Activated naive CD8-positive, alpha-beta T cell (primary cell): ENCODE data around the gene ZNF280A.
"Not testable (repeated sequence)": the region's sequence is repeated elsewhere in the genome, so short reads cannot be mapped to it uniquely, and the experiment has no call there.

ENCODE experiments used
- H3K27ac Mint-ChIP-seq: one replicate; pipeline ENCODE4 v1.8.0; 2021; ENCODE audit warnings: mixed read lengths
- H3K27me3 Mint-ChIP-seq: one replicate; pipeline ENCODE4 v1.8.0; 2021; ENCODE audit warnings: mixed read lengths
- H3K36me3 Mint-ChIP-seq: one replicate; pipeline ENCODE4 v1.8.0; 2021; ENCODE audit warnings: mixed read lengths
- H3K4me1 Mint-ChIP-seq: one replicate; pipeline ENCODE4 v1.8.0; 2021; ENCODE audit warnings: low read depth, mixed read lengths
- H3K4me3 Mint-ChIP-seq: one replicate; pipeline ENCODE4 v1.8.0; 2021; ENCODE audit warnings: mild to moderate bottlenecking, mixed read lengths
- H3K9me3 Mint-ChIP-seq: one replicate; pipeline ENCODE4 v1.8.0; 2021; ENCODE audit warnings: low read depth, mixed read lengths

ZNF280A gene

DNA sequence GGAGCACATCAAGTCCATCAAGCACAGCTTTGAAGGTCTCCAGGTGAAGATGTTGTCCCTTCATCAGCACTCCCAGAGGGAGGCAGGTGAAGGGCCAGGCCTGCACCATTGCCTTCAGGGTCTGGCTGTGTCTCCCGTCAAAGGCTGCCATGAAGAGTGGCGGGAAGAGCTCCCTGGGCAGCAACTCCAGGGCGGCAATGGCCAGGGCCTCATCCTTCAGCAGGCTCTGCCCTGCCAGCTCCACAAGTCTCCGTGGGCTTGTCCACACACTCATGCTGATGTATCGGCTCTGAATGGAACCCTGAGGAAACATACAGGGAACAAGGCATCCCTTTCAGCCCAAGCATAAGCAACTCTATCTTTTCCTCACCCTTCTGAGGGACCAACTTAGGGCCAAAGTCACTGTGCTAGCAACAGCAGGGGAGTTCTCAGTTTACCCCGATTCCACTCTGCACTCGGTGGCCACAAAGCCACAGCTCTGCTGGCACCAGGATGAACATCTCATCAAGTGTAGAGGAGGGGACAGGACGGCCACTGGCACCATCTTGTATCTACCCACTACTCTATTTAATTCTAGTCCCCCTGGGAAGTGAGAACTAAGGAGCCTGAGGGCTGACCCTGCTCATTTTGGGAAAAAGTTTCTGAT is 30.8 kb upstream of the ZNF280A start:
- no peaks in the 10 kb centered on the region for H3K4me1 Mint-ChIP-seq
- no peak overlapping the region for H3K27ac Mint-ChIP-seq
- no peaks in the 10 kb centered on the region for H3K36me3 Mint-ChIP-seq
- no peaks in the 10 kb centered on the region for H3K9me3 Mint-ChIP-seq
- H3K27me3 Mint-ChIP-seq: no peaks in the 10 kb centered on the region
- no peak overlapping the region for H3K4me3 Mint-ChIP-seq

DNA sequence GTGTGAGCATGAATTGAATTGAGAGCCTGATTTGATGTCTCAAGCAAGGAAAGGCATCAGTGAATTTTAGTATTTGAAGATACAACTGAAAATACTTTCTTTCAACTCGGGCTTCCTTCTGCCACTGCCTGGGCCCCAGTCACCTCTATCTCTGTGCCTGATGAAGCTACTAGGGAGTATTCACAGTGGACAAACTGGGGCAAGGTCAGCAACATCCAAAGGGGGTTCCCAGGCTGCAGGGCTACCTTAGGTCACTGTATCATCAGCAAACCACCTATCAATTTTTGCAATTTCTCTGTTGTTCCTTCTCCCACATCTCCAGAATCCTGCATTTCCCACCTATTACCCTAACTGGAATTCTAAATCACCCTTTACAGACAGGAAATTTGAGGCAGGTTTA is 28.8 kb upstream of the ZNF280A start:
- H3K4me1 Mint-ChIP-seq: no peaks in the 10 kb centered on the region
- no peaks in the 10 kb centered on the region for H3K27me3 Mint-ChIP-seq
- H3K27ac Mint-ChIP-seq: no peak overlapping the region
- no peaks in the 10 kb centered on the region for H3K9me3 Mint-ChIP-seq
- H3K4me3 Mint-ChIP-seq: no peak overlapping the region
- no peaks in the 10 kb centered on the region for H3K36me3 Mint-ChIP-seq

DNA sequence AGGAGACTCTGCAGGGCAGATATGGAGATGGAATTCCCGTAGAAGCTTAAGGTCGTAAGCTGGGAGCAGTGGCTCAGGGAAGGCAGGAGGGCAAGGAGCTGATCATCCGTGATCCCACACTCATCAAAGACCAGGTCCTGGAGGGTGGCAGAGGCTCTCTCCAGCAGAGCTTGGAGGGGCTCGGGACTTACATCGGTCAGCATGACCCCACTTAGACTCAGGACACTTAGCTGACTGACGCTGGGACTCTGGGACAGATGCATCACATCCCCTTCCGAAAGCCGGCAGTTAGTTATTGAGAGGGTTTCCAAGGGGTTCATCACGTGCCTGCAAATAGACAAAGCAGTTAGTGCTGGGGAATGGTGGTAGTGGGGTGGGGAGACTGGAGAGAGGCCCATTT is 28.2 kb upstream of the ZNF280A start:
- Mint-ChIP-seq H3K27me3 (no peaks in the 10 kb centered on the region), H3K4me1 (no peaks in the 10 kb centered on the region), H3K27ac (no peak overlapping the region), H3K36me3 (no peaks in the 10 kb centered on the region), H3K9me3 (no peaks in the 10 kb centered on the region), H3K4me3 (no peak overlapping the region)

DNA sequence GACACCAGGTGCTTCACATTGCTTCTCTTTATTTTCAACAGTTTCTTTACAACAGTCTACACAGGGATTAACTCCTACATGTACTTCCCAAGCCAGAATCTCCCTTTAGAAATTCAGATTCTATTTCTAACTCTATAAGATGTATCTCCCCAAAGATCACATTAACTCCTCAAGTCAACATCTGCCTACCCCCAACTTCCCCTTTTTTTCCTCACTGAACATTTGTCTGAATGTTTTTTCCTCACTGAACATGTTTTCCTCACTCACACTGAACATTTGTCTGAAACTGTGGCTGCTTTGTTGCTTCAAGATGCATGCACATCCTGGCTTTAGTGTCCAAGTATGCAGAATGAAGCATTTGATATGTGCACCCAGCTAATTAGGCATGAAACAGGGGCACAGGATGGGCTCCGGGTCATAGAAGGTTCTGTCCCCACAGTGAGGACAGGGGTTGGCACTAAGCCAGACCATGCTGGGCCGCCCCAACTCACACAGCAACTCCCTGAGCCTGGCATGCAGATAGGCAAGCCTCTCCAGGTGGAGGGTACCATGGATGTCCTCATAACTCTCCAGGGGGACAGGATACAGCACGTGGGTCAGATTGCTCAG is 27.7 kb upstream of the ZNF280A start:
- H3K4me1 Mint-ChIP-seq: no peaks in the 10 kb centered on the region
- no peak overlapping the region for H3K27ac Mint-ChIP-seq
- H3K4me3 Mint-ChIP-seq: no peak overlapping the region
- no peaks in the 10 kb centered on the region for H3K27me3 Mint-ChIP-seq
- no peaks in the 10 kb centered on the region for H3K36me3 Mint-ChIP-seq
- H3K9me3 Mint-ChIP-seq: no peaks in the 10 kb centered on the region

DNA sequence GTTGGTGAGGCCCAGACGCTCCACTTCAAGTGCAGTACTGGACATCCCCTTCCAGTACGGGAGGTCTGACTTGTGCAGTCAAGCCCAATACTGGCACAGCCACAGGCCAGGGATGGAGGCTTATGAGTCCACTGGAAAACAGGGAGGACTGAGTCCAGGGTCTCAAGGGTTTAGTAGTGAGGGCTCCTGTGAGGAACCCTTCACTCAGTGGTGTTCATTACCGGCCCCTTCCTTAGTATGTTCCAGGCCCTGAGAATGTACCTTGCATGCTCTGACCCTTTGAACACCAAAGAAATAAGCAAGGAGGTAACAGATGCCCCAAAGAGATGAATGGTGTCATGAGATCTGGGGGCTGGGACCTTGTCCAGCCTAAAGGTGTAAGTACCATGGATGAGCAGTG is 27.2 kb upstream of the ZNF280A start:
- no peak overlapping the region for H3K4me3 Mint-ChIP-seq
- H3K9me3 Mint-ChIP-seq: no peaks in the 10 kb centered on the region
- no peaks in the 10 kb centered on the region for H3K36me3 Mint-ChIP-seq
- no peaks in the 10 kb centered on the region for H3K4me1 Mint-ChIP-seq
- peaks cover under 1% of the 10 kb centered on the region for H3K27me3 Mint-ChIP-seq
- no peak overlapping the region for H3K27ac Mint-ChIP-seq

DNA sequence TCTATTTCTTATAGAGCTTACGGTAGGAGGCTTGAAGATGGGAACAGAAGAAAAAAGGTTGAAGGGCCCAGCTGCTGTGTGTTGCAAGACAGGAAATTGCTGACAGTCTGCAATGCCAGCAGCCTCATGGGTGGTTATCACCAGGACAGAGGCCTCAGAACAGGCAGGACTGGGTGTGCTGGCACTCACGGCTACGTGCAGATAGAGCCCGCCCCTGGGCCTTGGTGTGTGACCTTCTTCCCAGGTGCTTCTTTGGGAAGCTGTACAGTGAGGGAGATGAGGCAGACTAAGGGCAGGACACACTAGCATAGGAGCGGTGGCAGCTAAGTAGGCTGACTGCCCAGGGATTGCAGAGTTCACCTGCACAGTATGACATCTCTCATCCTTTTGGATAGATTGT is 26.4 kb upstream of the ZNF280A start:
- H3K4me1 Mint-ChIP-seq: no peaks in the 10 kb centered on the region
- no peak overlapping the region for H3K4me3 Mint-ChIP-seq
- H3K9me3 Mint-ChIP-seq: no peaks in the 10 kb centered on the region
- H3K27ac Mint-ChIP-seq: no peak overlapping the region
- no peaks in the 10 kb centered on the region for H3K36me3 Mint-ChIP-seq
- peaks cover 2% of the 10 kb centered on the region for H3K27me3 Mint-ChIP-seq

DNA sequence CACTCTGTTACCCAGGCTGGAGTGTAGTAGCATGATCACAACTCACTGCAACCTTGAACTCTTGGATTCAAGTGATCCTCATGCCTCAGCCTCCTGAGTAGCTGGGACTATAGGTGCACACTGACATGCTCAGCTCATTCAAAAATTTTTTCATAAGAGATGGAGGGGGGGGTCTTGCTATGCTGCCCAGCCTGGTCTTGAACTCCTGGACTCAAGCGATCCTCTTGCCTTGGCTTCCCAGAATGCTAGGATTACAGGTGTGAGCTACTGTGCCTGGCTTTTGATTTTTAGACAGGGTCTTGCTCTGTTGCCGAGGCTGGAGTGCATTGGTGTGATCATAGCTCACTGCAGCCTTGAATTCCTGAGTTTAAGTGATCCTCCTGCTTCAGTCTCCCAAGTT is 25.0 kb upstream of the ZNF280A start:
- H3K4me3 Mint-ChIP-seq: no peak overlapping the region
- no peaks in the 10 kb centered on the region for H3K4me1 Mint-ChIP-seq
- no peaks in the 10 kb centered on the region for H3K36me3 Mint-ChIP-seq
- peaks cover 2% of the 10 kb centered on the region for H3K27me3 Mint-ChIP-seq
- no peaks in the 10 kb centered on the region for H3K9me3 Mint-ChIP-seq
- H3K27ac Mint-ChIP-seq: no peak overlapping the region

DNA sequence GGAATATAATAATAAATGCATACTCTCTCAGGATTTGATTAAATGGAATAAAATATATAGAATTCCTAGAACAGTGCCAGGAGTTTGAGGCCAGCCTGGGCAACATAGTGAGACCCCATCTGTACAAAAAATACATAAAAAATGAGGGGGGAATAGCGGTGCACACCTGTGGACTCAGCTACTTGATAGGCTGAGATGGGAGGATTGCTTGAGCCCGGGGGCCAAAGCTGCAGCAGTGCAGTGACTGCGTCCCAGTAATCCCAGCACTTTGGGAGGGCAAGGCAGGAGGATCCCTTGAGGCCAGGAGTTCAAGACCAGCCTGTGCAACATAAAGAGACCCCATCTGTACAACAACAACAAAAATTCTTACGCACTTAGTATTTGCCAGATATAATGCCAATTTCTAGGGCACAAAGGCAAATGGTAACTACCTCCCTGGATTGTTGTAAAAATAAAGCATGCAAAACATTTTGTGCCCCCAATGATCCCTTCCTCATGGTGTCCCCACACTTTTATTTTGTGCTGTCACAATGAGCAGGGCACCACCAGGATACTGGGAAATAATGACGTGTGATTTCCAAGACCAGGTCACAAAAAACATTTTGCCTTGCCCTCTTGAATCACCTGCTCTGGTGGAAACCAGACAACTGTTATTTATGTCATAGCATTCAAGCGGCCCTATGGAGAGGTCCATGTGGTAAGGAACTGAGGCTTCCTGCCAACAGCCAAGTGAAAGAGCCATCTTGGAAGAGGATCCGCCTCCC is 18.3 kb upstream of the ZNF280A start:
- no peak overlapping the region for H3K4me3 Mint-ChIP-seq
- H3K27ac Mint-ChIP-seq: no peak overlapping the region
- no peaks in the 10 kb centered on the region for H3K36me3 Mint-ChIP-seq
- peaks cover 4% of the 10 kb centered on the region for H3K27me3 Mint-ChIP-seq
- H3K9me3 Mint-ChIP-seq: no peaks in the 10 kb centered on the region
- no peaks in the 10 kb centered on the region for H3K4me1 Mint-ChIP-seq

DNA sequence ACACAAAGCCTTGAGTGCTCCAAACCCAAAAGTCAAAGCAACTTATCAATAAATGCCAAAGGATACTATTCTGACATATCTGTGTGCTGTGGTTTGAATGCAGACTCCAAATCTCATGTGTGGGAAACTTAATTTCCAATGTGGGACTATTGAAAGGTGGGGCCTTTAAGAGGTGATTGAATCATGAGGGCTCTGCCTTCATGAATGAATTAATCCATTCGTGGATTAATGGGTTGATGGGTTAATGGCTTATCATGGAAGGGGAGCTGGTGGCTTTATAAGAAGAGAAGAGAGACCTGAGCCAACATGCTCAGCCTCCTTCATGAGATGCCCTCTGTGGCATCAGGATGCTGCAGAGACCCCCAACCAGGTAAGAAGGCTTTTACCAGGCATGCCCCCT is 16.8 kb upstream of the ZNF280A start:
- peaks cover 2% of the 10 kb centered on the region for H3K27me3 Mint-ChIP-seq
- no peak overlapping the region for H3K4me3 Mint-ChIP-seq
- H3K9me3 Mint-ChIP-seq: no peaks in the 10 kb centered on the region
- no peaks in the 10 kb centered on the region for H3K36me3 Mint-ChIP-seq
- no peaks in the 10 kb centered on the region for H3K4me1 Mint-ChIP-seq
- no peak overlapping the region for H3K27ac Mint-ChIP-seq

DNA sequence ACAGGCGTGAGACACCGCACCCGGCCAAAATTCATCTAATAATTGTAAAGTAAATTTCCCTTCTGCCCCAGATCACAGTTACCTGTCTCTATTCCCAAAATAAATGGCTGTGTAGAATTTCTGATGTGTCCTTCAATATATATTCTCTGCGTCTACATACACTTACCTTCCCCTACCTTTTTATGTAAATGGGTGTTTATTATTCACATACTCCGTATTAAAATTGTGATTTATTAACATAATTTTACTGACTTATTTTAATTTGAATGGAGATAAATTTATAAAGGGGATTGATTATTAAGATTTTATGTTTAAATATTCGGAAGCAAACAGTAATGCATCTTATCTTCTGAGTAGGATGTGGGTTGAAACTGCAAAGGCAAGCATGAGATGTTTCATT is 16.4 kb upstream of the ZNF280A start:
- Mint-ChIP-seq H3K27ac (no peak overlapping the region), H3K4me1 (no peaks in the 10 kb centered on the region), H3K27me3 (peaks cover 2% of the 10 kb centered on the region), H3K9me3 (no peaks in the 10 kb centered on the region), H3K4me3 (no peak overlapping the region), H3K36me3 (no peaks in the 10 kb centered on the region)

DNA sequence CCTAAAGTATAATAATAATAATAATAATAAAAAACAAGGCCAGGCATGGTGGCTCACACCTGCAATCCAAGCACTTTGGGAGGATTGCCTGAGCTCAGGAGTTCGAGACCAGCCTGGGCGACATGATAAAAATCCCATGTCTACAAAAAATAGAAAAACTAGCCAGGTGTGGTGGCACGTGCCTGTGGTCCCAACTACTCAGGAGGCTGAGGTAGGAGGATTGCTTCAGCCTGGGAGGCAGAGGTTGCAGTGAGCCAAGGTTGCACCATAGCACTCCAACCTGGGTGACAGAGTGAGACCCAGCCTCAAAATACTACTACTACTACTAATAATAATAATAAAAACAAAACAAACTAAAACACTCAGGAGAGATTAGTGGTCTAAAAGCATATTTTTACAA is 15.6 kb upstream of the ZNF280A start:
- peaks cover 2% of the 10 kb centered on the region for H3K27me3 Mint-ChIP-seq
- no peak overlapping the region for H3K27ac Mint-ChIP-seq
- no peaks in the 10 kb centered on the region for H3K36me3 Mint-ChIP-seq
- H3K4me3 Mint-ChIP-seq: no peak overlapping the region
- no peaks in the 10 kb centered on the region for H3K9me3 Mint-ChIP-seq
- H3K4me1 Mint-ChIP-seq: no peaks in the 10 kb centered on the region

DNA sequence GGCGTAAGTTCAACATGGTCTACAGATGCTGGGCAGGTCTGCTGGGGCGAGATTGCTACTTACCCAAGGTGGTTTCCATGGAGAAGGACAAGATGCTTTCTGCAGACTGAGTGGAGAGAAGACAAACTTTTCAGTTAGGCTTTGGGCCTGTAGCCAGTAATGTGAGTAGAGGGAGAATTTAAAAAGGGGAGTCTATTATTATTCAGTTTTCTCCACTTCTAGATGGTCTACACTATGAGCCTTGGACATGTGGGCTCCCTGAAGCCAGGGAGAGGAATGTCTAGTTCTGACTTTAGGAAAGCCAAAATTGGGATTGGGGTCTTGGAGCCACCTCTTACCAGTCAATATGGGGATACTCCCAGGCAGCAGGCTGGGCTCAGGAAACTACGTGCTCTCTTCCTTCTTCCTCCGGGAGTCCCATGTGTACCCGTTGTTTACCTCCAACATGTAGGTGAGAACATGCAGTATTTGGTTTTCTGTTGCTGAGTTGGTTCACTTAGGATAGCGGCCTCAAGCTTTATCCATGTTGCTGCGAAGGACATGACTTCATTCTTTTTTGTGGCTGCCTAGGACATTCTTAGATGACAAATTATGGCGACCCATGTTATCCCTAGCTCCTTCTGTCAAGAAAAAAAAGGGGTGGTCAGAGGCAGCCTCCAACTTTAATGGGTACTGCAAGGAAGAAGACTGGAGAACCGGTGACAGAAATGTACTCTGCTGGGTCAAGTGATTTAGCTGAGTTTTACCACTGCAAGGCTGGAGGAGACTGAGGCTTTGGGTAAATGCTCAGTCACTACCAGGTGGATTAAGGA is 14.7 kb upstream of the ZNF280A start:
- Mint-ChIP-seq H3K9me3 (no peaks in the 10 kb centered on the region), H3K27me3 (peaks cover 2% of the 10 kb centered on the region), H3K27ac (no peak overlapping the region), H3K4me1 (no peaks in the 10 kb centered on the region), H3K4me3 (no peak overlapping the region), H3K36me3 (no peaks in the 10 kb centered on the region)

DNA sequence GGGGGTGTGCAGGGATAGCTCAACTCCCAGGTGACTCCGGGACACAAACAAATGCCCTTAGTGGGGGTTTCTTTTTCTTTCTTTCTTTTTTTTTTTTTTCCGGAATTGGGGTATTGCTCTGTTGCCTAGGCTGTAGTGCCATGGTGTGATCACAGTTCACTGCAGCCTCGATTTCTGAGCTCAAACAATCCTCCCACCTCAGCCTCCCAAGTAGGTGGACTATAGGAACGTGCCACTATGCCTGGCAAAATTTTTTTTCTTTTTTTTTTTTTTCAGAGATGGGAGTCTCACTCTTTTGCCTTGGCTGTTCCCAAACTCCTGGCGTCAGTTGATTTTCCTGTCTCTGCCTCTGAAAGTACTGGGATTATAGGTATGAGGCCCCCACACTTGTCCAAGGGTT is 13.8 kb upstream of the ZNF280A start:
- H3K27me3 Mint-ChIP-seq: peaks cover 8% of the 10 kb centered on the region
- no peaks in the 10 kb centered on the region for H3K36me3 Mint-ChIP-seq
- no peak overlapping the region for H3K4me3 Mint-ChIP-seq
- no peak overlapping the region for H3K27ac Mint-ChIP-seq
- H3K4me1 Mint-ChIP-seq: no peaks in the 10 kb centered on the region
- H3K9me3 Mint-ChIP-seq: no peaks in the 10 kb centered on the region

DNA sequence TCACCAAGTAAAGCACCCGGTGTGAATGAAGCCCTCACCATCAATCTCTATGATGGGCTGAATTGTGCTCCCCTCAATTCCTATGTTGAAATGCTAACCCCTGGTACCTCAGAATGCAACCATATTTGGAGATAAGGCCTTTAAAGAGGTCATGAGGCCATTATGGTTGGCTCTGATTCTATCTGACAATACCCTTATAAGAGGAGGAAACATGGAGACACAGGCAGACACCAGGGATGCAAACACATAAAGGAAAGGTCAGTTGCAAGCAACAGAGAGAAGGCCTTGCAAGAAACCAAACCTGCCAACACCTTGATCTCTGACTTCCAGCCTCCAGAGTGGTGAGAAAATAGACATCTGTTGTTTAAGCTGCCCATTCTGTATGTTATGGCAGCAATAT is 13.3 kb upstream of the ZNF280A start:
- no peak overlapping the region for H3K4me3 Mint-ChIP-seq
- no peaks in the 10 kb centered on the region for H3K9me3 Mint-ChIP-seq
- H3K27ac Mint-ChIP-seq: no peak overlapping the region
- H3K27me3 Mint-ChIP-seq: peaks cover 6% of the 10 kb centered on the region
- no peaks in the 10 kb centered on the region for H3K36me3 Mint-ChIP-seq
- H3K4me1 Mint-ChIP-seq: no peaks in the 10 kb centered on the region

DNA sequence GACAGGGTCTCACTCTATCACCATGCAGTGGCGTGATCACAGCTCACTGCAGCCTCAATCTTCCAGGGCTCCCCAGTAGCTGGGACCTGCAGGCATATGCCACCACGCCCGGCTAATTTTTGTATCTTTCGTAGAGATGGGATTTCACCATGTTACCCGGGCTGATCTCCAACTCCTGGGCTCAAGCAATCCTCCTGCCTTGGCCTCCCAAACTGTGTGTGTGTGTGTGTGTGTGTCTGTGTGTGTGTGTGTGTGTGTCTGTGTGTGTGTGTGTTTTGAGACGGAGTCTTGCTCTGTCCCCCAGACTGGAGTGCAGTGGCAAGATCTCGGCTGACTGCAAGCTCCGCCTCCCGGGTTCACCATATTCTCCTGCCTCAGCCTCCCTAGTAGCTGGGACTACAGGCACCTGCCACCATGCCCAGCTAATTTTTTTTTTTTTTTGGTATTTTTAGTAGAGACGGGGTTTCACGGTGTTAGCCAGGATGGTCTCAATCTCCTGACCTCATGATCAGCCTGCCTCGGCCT is 12.5 kb upstream of the ZNF280A start:
- H3K4me1 Mint-ChIP-seq, H3K4me3 Mint-ChIP-seq, H3K27ac Mint-ChIP-seq, H3K36me3 Mint-ChIP-seq, H3K9me3 Mint-ChIP-seq, H3K27me3 Mint-ChIP-seq: not testable (repeated sequence)
